Stimulated activated CD4-positive, alpha-beta T cell treated with anti-CD3 and anti-CD28 coated beads, TNF-alpha, amount 100 ng/mL, for 4 hours (primary cell): ENCODE measurements around the gene DENND5B.
"Not testable (repeated sequence)": the region's sequence is repeated elsewhere in the genome, so short reads cannot be mapped to it uniquely, and the experiment has no call there.

Experiments used
- DNase-seq, 3 experiments: peaks; one replicate each; pipeline ENCODE4 v3.0.0-alpha.2; 2020; ENCODE audit warnings: low read depth in 3 of 3

Gene DENND5B

GRCh38 chr12:31590642-31591379, at the start of gene DENND5B:
DENND5B (minus strand) TSS chr12:31591136; CDS start chr12:31590832, 304 bp downstream.
- DNase-seq = peak in 1 of 3 experiments; percentile 19

GRCh38 chr12:31634620-31635019, 43.7 kb upstream of the DENND5B start:
- no peak for DNase-seq

- no peak for DNase-seq
Measured at GRCh38 chr12:31633464-31633863, 42.5 kb upstream of the DENND5B start.

- DNase-seq = no peak
Measured at GRCh38 chr12:31631809-31632208, 40.9 kb upstream of the DENND5B start.

GRCh38 chr12:31631023-31631724, 40.2 kb upstream of the DENND5B start:
- no peak for DNase-seq

GRCh38 chr12:31629756-31630732, 39.1 kb upstream of the DENND5B start:
- no peak for DNase-seq

GRCh38 chr12:31627456-31628054, 36.6 kb upstream of the DENND5B start:
- DNase-seq = no peak

- no peak for DNase-seq
Measured at GRCh38 chr12:31626270-31626995, 35.5 kb upstream of the DENND5B start.

- DNase-seq = no peak
Measured at GRCh38 chr12:31622038-31622437, 31.1 kb upstream of the DENND5B start.

- no peak for DNase-seq
Measured at GRCh38 chr12:31620311-31620710, 29.4 kb upstream of the DENND5B start.

GRCh38 chr12:31618228-31619025, 27.5 kb upstream of the DENND5B start:
- no peak for DNase-seq

GRCh38 chr12:31612819-31613218, 21.9 kb upstream of the DENND5B start:
- DNase-seq = no peak

GRCh38 chr12:31608299-31608698, 17.4 kb upstream of the DENND5B start:
- DNase-seq = not testable (repeated sequence)

GRCh38 chr12:31605531-31605930, 14.6 kb upstream of the DENND5B start:
- DNase-seq = no peak

GRCh38 chr12:31603546-31604009, 12.6 kb upstream of the DENND5B start:
- DNase-seq = no peak

- no peak for DNase-seq
Measured at GRCh38 chr12:31600750-31601149, 9.8 kb upstream of the DENND5B start.

- DNase-seq = no peak
Measured at GRCh38 chr12:31600252-31600651, 9.3 kb upstream of the DENND5B start.

GRCh38 chr12:31599053-31599452, 8.1 kb upstream of the DENND5B start:
- DNase-seq = no peak

- no peak for DNase-seq
Measured at GRCh38 chr12:31597066-31597465, 6.1 kb upstream of the DENND5B start.

GRCh38 chr12:31594681-31595080, 3.7 kb upstream of the DENND5B start:
- no peak for DNase-seq
